Dedifferentiated amniotic fluid mesenchymal stem cell (primary cell): ENCODE results near the gene KCNAB1.
"Not testable (repeated sequence)": the region's sequence is repeated elsewhere in the genome, so short reads cannot be mapped to it uniquely, and the experiment has no call there.

ENCODE experiments used
- DNase-seq: peaks from one replicate; pipeline ENCODE4 v3.0.0-alpha.2; 2016; ENCODE audit errors: extremely low spot score

KCNAB1 gene

DNA sequence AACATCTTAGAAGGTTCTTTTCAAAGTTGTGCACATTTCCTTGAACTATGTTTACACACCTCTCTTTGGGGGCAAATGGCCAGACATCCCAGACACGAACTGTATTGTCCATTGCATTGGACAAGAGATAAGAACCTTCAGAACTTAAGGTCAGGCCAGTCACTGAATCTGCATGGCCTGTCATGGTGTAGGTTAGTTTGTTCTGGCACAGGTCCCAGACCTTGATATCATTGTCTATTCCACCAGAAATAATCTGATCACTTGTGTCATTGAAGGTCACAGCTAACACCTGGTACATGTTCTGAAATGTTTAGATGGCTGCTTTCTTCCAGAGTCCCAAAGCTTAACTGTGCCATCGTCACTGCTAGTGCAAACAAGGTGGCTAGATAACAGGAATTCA, 55.7 kb downstream of the KCNAB1 start:
- no peak for DNase-seq

DNA sequence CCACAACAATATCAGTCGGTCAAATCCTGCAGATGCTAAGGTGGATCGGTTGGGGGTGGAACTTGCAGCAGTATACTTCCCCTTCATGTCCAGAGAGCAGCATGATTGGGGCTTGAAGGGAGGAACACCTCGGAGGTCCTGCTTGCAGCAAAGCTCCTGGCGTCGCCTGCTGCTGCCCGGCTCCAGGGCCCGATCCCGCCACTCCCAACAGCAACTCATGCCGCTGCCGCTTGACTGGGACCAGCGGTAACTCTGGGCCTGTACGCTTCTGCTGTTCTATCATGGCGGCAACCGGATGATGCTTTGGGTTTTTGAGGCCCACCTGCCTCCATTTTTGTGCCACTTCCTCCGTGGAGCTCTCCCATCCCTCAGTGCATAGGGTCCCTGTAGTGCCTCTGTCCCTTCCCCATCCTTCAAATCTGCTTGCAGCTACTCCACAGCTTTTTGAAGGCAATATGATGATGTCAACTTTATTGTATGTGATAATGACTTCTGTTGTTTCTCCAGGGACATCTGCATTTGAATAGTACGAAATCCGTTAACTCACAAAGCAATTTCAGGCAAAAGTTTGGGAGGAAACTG, 56.3 kb downstream of the KCNAB1 start:
- no peak for DNase-seq

DNA sequence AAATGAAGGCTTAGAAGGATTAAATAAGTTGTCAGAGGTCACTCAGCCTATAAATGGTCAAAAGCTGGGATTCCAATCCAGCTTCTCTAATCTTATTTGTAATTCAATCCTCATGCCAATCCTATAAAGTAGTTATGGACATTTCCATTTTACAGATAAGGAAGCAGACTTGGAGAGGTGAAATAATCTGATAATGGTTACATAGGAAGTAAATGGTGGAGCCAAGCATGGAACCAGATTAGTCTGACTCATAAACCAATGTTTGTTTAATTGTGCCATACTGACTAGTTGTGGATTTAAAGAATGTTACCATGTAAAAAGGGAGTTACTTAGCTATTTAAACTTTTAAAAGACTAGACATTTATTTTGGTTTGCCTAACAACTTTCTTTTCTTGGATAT, 59.7 kb downstream of the KCNAB1 start:
- DNase-seq: no peak

DNA sequence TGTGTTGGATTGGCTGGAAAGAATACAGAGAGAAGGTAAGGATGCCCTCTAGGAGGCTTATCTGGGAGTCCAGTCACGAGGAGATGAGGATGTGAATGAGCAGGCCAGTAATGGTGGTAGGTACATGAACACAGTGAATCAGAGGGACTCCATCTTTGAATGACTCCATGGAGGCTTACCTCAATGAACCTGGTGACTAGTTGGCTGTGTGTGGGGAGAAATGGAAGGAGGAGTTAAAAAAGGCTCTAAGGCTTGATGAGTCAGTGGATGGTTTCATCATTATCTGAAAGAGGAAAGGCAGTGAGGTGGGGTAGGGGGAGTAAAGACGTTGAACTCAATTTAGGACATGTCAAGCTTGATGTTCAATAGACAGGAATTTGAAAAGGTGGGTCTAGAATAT, 61.1 kb downstream of the KCNAB1 start:
- DNase-seq: no peak

DNA sequence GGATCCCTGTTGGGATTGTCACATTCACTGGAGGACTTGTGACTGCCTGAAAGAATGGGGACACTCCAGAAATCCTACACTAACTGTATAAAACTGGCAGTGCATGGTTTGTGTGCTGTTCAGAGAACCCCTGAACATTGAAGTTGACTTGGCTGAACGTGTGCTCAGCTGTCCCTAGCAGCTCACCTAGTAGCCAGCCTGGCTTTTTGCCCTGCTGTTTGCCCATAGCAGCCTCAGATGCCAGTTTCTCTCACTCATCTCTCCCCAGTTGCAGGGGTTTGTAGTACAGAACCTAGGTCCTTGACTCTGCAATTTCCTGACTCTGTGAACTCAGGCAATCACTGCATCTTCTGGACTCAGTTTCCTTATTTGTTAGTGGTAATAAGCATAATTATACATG, 63.0 kb downstream of the KCNAB1 start:
- DNase-seq: no peak

DNA sequence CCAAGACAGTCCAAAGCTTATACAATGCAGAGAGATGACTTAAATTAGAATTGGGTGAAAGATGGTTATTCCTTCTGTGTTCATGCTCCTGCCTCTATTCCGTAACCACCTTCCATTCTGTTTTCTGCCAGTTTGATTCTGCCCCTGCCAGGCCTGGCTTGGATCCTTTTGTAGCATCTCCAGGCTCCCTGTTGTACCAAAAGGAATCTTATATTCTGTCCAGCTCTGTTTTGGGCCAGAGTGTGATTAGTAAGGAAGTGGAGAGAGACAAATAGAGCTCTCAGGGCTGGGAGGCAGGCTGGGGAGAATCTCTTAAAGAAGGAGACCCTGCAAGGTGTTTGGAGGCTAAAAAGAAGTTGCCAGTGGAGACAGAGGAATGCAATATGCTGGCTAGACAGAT, 63.8 kb downstream of the KCNAB1 start:
- DNase-seq: no peak

DNA sequence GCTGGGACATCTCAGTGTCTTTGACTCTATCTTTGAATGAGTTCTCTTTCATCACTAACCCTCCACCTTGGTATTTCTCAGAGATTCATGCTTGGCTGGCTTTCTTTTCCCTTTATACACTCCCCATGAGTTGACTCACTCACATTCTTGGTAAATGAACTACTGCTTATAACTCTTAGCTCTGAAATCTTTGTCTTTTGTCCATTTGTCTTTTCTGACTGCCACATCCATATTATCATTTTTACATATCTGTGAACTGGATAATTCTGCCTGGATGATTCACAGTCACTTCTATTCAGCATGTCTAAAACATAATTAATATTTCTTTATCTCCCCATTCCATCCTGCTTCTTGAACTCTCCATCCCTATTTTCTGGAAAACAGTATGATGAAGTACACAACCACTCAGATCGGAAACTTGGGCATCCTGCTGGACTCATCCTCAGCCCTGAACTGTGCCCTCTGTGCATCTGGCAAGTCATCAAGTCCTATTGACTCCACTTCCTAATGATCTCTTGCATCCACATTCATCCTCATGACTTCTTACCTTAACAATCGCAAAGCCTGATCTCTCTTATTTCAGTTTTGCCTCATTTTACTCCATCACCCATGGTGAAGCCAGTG, 66.9 kb downstream of the KCNAB1 start:
- no peak for DNase-seq

DNA sequence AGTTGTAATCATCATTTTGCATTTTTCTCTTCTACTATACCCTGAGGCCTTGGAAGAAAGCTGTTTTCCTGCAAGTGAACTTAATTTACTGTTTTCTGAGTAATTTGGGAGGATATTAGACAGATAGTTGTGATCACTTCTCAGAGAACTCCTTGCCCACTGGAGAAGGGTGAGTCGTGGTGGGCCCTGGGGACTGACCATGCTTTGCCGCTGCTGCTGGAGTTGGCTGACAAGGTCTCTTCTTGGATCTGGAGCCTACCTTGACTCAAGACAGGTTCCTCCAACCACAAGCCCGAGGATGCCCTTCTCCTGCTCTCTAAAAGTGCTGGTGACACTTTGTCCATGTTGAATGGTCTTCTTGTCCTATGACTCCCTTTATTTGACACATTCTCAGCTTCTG, 68.4 kb downstream of the KCNAB1 start:
- DNase-seq: no peak

DNA sequence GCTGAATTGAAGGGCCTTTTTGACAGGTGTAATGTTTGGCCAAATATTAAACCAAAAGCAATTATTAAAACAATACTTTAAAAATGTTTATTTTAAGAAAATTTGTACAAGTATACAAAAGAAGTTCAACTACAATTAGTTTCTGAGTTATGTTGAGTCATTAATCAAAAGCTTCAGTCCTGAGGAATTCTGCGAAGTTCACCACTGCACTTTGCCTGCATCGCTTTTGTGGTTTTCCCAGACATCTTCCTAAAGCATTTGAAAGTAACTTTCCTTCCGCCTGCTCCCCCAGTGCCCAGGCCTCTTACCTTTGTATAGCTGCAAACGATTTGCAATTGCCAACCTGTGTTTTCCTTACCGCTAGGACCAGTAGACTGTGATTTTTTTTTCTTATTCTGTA, 69.5 kb downstream of the KCNAB1 start:
- DNase-seq: no peak

DNA sequence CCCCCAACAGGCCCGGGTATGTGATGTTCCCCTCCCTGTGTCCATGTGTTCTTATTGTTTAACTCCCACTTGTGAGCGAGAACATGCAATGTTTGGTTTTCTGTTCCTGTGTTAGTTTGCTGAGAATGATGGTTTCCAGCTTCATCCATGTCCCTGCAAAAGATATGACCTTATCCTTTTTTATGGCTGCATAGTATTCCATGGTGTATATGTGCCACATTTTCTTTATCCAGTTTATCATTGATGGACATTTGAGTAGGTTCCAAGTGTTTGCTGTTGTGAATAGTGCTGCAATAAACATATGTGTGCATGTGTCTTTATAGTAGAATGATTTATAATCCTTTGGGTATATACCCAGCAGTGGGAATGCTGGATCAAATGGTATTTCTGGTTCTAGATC, 74.6 kb downstream of the KCNAB1 start:
- DNase-seq: not testable (repeated sequence)

DNA sequence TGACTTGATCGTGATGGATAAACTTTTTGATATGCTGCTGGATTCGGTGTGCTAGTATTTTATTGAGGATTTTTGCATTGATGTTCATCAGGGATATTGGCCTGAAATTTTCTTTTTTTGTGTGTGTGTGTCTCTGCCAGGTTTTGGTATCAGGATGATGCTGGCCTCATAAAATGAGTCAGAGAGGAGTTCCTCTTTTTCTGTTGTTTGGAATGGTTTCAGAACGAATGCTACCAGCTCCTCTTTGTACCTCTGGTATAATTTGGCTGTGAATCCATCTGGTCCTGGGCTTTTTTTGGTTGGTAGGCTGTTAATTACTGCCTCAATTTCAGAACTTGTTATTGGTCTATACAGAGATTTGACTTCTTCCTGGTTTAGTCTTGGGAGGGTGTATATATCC, 76.8 kb downstream of the KCNAB1 start:
- DNase-seq: not testable (repeated sequence)

DNA sequence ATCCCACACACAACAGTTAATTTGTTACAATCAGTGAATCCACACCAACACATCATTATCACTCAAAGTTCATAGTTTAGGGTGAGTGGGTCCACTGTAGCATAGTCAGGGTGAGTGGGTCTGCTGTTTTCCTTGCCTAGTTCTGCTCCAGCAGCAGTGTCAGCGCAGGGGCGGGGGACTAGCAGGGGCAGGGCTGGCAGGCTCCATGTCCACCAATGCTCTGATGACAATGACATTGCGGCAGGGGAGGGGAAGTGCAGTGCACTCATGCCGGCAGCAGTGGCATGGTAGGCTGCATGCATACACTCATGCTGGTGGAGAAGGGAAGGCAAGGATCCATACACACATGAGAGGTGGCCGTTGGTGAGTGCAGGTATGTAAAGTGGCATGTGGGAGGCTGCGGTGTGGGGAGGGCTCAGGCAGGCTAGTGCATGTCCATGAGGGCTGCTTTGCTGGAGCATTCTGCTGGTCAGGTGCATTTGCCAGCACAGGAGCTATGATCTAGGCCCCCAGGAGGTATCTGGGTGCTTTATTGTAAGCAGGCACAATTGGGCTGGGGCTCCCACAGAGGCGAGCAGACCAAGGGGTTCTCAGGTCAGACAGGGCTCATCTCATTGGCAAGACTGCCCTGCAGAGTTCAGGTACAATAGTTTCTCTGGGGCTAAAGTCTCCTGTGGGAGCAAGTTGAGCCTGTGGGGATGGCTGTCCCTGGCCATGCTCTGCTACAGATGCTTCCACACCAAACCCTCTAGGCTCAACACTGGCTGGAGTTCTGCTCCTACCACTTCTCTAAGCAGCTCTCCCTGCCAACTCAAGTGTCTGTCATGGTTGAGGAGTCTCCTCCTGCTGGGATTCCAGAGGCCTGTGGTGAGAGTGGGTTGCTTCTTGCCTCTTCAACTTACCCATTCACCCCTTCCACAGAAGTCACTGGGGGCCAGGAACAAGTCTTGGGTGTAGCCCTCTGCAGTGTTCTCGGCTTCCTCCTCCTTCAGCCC, 81.3 kb downstream of the KCNAB1 start:
- DNase-seq: no peak

DNA sequence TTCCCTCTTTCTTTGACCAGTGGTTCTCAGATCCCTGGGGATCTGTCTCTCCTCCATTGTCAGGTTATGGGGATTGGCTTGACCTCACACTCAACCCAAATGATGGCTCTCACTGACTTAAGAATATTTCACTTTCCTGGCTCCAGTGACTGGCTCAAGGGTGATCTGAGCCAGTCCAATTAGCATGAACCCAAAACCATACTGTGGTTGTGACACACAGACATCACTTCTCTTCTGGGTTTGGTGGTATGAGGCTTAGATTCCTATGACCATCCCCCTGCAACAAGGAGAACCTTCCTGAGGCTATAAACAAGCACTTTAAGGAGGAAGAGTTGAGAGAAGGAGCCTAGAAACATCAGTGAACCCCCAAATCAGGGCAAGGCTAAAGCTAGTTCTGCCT, 85.8 kb downstream of the KCNAB1 start:
- no peak for DNase-seq

DNA sequence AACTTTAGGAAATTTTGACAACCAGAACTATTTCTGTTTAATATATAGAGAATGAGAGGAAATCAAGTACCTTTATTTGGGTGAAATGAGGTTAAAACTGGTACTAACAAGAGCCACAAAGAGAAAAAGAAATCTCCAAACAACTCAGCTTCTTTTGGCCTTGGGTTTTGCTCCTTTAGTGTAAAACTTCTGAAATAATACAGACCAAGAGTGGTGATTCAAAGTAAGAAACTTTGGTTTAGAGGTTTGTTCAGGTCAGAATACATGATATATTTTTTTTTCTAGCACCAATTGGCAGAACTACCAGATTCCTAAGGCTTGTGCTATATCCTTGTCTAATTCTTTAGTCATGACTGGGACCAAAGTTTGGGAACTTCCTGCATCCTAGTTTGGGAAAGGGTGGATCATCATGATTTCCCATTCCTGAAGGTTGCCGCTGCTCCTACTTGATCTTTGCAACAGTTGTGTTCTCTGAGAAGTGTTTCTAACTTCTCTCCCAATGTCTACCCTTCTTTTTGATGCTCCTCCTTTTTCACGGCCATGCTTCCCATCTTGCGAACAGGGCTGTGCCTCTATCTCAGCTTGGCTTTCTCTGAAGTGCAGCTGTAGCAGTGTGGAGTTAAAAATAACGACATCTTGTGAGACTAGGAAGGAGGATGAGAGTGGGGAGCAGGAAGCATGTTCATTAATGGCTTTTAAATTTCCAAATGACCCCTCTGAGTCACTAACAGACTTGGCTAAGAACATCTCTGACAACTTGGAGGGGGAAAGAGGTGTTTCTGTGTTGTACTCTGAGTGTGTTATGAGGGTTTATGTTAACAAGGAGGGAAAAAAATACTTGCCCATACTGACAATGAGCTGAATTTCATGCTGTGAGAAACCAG, 87.7 kb downstream of the KCNAB1 start:
- DNase-seq: no peak

DNA sequence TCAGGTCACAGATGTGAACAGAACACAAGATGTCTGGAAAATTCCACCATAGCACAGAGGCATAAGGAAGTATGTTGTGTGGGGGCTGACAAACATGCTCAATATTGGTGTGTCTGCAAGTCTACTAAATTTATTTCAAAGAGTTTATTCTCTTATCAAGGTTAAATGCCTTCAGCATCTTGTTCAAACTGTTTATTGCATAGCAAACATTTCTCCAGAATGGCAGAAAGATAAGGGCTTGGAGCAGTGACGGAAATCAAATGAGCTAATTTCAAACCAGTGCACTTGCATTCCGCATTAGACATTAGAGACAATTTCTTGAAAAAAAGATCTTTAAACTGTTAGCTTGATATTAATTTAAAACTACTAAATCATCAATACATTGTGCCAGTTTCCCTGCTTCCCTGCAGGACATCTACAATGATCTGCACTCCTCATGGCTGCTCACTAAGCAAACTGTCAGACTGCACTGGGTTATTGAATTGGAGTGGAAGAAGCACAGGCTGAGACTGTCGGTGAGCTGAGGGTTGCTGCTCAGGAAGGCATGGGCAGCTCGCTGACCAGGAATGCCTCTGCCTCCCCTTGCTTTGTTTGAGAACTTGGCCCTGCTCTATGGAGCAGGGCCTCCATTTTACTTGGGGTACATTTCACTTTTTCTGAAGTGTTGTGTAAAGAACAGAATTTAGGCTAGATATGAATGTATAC, 89.4 kb downstream of the KCNAB1 start:
- no peak for DNase-seq

DNA sequence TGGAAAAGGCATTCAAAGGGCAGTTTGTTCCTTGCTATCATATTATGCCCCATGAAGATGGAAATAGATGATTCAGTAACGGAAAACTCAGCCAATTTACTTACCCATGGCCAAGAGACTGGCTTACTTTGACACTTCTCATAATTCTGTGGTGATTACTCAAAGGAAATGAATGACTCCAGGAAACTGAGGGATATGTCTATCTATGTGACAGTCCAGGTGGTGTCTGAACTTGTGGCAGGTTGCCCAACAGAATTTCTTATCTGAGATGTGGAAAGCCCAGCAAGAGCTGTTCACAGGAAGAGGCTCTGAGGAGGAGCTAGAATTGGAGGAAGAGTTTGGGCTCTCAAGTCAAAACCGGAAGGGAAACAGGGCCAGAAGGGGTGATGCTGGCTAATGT, 91.2 kb downstream of the KCNAB1 start:
- DNase-seq: no peak

DNA sequence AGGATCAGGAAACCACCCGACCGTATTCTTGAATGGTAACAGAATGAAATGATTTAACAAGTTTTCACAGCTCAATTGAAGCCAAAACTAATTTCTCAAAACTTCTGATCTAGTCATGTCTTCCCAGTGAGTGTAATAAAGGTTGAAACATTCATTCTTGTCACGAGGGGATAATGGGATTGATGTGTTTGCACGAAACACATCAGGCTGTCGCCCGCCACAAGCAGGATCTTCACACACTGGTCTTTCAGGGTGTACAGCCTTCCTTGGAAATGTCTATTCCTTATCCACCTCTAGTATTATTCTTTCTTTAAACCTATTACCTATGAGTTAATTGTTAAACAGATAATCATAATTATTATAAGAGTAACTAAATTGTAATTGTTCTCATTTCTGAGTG, 94.3 kb downstream of the KCNAB1 start:
- no peak for DNase-seq

DNA sequence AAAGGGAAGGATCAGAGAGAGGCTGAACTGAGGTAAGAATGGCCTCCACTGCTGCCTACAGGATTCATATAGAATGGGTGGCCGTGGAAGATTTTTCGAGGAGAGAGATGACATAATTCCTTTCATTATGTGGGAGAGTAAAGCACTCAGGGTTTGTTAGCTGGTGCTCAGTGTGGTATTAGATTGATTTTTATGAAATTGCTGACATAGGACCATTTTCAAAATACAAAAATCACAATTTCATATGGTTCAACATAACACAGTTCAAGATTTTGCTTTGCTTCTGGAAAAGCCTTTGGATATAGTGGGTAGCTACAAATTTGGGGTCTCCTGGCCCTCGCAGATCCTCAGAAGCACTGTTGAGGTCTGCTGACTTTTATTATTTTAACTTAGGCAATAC, 95.4 kb downstream of the KCNAB1 start:
- DNase-seq: no peak

DNA sequence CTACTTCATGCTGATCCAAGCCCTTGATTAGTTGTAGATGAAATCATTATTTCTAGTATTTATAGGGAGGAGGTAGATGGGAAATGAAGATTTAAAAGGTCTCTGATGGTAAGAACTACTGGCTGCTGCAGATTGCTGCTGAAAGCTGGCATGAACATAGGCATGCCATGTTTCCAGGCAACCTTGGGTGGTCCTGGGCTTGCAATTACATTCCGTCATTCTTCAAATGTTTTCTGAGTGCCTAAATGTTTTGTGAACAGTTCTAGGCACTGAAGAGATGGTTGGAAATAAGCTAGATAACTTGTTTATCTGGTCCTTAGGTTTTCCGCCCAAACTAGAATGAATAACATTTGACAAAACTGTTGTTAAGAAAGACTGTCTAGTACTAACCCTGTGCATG, 95.8 kb downstream of the KCNAB1 start:
- no peak for DNase-seq

DNA sequence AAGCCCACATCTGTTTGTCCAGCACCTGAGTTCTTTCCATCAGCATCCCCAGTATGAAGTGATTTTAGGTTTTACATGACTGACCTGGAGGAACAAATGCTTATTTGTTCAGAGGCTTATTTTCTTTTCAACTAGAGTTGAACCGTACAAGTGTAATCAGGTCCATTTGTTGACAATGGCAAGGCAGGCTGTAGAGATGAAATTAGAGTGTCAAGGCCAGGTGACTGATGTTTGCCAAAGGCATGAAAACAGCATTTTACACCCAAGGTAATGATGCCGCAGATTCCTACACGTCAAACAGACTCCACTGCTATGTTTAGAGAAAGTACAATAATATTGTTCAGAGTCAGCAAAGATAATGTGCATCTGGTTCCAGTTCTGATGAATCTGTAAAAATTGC, 96.5 kb downstream of the KCNAB1 start:
- DNase-seq: no peak

DNA sequence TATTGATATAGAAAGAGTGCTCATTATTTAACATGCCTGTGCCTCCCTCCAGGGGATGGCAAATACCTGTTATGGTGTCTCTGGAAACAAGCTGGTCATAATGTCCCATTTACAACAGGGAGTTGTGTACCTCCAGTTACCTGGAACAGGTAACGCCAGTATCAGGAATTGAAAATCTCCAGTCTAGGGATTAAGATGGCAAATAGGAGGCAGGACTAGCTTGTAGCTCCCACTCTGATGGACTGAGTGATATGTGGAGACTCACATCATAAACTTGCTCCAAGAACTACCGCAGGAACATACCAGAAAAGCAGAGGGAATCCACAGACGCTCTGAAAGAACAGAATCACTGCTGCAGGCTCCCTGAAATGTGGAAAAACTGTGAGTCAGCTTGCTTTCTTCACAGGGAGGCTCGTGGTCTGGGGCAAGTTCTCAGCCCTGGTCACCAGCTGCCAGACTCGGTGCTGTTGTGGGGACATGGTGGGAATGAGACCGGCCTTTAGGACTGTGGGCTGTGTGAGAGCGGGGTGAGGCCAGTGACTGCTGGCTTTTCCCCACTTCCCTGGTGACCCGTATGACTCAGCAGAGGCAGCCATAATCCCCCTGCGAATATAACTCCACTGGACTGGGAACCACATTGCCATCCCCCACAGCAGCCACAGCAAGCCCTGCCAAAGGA, 97.4 kb downstream of the KCNAB1 start:
- no peak for DNase-seq
